HEK293T (cell line): ENCODE data around the gene ATP2B2.

Experiments
- BHLHE40 ChIP-seq: fragments of 450-650 bp; IDR thresholded peaks from 2 replicates; pipeline ENCODE4 v1.6.1; 2016; ENCODE audit warnings: mild to moderate bottlenecking, moderate library complexity, borderline replicate concordance
- FOXA1 ChIP-seq: fragments of 450-650 bp; IDR thresholded peaks from 2 replicates; pipeline ENCODE4 v1.6.1; 2016; ENCODE audit warnings: mild to moderate bottlenecking
- FOXK2 ChIP-seq: fragments of 450-650 bp; IDR thresholded peaks from 2 replicates; pipeline ENCODE4 v1.6.1; 2016; ENCODE audit warnings: mild to moderate bottlenecking
- NFRKB ChIP-seq: fragments of 450-650 bp; IDR thresholded peaks from 2 replicates; pipeline ENCODE4 v1.6.1; 2016; ENCODE audit warnings: mild to moderate bottlenecking, moderate library complexity
- SUZ12 ChIP-seq: fragments of 450-650 bp; IDR thresholded peaks from 2 replicates; pipeline ENCODE4 v1.6.1; 2016; ENCODE audit warnings: mild to moderate bottlenecking
- TARDBP ChIP-seq: fragments of 450-650 bp; IDR thresholded peaks from 2 replicates; pipeline ENCODE4 v1.6.1; 2016

- TF ChIP-seq SUZ12 (no peak), BHLHE40 (no peak), FOXK2 (no peak), TARDBP (no peak), FOXA1 (no peak), NFRKB (no peak)
Measured at GRCh38 chr3:10327592-10327991, 177.8 kb downstream of the ATP2B2 start.
